Kasumi-1 (cell line): ENCODE measurements around the gene ERICH4.
A peak's percentile ranks its signal among the peaks of the same experiment; 100 is the strongest.
"Not testable (repeated sequence)": the region's sequence is repeated elsewhere in the genome, so short reads cannot be mapped to it uniquely, and the experiment has no call there.

ENCODE experiments used
- DNase-seq, 2 experiments: peaks; one replicate each; lab custom pipeline; 2025; lab: John Stamatoyannopoulos, UW

The ERICH4 gene

DNA sequence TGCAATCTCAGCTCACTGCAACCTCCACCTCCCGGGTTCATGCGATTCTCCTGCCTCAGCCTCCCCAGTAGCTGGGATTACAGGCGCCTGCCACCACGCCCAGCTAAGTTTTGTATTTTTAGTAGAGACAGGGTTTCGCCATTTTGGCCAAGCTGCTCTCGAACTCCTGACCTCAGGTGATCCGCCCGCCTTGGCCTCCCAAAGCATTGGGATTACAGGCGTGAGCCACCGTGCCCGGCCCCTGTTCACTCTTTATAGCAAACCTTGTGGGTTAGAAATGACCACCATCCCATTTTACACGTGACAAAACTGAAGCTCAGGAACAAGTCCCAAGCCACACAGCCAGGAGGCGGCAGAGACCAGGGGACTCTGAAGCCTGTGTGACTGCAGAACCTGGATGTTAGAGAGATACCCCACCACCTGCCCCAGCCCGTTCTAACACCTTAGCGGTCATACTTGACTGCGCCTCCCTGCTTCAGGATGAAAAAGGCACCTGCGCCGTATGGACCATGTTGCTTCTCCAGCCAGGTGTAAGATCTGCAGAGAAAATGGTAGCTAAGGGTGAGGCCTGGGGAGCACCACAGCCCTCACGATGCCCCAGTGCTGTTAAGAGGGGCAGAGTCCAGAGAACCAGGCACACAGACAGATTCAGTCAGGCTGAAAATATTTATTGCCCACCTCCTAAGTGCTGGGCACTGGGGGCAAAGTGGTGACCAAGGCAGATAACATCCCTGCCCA lies 6.9 kb upstream of the ERICH4 start:
- DNase-seq: no peak

DNA sequence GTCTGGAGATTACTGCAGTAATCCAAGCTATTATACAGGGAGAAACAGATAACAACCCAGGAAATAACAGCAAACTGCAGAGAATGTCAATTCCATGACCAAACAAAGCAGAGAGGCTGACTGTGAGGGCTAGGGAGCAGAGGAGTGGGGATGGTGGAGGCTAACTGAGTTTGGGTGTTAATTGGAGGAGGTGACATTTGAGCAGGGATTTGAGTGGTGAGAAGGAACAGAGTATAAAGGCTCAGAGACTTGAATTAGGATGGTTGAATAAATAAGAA lies 6.3 kb upstream of the ERICH4 start:
- DNase-seq: no peak

GRCh38 chr19:41437944-41438574 lies 4.9 kb upstream of the ERICH4 start:
- no peak for DNase-seq

GRCh38 chr19:41439441-41440222 lies 3.3 kb upstream of the ERICH4 start, which contains the start of gene DMAC2:
TSS of gene DMAC2 (minus strand) at chr19:41439912. CDS start at chr19:41439899, 13 bp downstream.
- peak; percentile 98 to 99 for DNase-seq

GRCh38 chr19:41441321-41441945 lies 1.5 kb upstream of the ERICH4 start:
- no peak for DNase-seq

GRCh38 chr19:41443813-41444455 lies 978 bp downstream of the ERICH4 start:
- DNase-seq: no peak

- DNase-seq: no peak
Observed at GRCh38 chr19:41445575-41445974, 2.6 kb downstream of the ERICH4 start.

- peak in 1 of 2 experiments; percentile 7 for DNase-seq
Observed at GRCh38 chr19:41447732-41448332, 4.9 kb downstream of the ERICH4 start.

DNA sequence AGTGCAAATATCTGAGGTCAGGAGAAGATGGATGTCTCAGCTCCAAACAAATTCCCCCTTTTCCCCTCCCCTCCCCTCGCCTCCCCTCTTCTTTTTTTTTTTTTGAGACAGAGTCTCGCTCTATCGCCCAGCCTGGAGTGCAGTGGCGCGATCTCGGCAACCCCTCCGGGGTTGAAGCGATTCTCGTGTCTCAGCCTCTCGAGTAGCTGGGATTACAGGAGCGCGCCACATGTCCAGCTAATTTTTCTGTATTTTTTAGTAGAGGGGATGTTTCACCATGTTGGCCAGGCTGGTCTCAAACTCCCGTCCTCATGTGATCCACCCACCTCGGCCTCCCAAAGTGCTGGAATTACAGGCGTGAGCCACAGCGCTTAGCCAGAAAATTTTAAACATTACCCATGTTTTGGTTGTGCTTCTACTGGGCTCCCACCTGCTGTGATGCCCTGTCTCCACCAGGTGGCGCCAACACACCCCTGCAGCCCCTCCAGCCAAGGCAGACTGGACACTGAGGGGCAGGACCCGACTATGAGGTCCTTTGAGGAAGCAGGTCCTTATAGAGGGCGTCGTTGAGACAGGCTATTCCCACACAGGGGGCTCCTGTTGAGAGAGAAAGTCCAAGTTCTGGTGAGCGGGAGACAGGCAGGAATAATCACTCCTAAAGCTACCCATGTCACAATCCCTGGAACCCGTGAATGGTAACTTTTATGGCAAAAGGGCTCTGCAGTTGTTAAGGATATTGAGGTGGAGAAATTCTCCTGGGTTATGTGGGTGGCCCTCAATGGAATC lies 6.3 kb downstream of the ERICH4 start:
- DNase-seq: peak; percentile 23 to 39

- no peak for DNase-seq
Observed at GRCh38 chr19:41449865-41450178, 6.9 kb downstream of the ERICH4 start.

- DNase-seq: no peak
Observed at GRCh38 chr19:41452584-41453275, 9.8 kb downstream of the ERICH4 start.

DNA sequence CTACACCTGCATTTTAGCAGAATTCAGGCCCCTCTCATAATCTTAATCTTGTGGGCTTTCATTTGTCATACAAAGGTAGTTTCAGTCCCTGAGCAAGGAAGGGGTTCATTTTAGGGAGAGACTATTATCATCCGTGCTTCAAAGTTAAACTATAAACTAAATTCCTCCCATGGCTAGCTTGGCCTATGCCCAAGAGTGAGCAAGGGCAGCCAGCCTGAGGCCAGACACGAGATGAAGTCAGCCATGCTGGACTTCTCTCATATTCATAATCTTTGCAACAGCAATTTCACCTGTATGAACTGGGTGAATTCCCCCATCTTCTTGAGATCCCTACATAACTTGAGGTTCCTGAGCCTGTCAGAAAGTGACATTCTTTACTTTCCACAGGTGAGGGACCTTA lies 13.0 kb downstream of the ERICH4 start:
- no peak for DNase-seq

DNA sequence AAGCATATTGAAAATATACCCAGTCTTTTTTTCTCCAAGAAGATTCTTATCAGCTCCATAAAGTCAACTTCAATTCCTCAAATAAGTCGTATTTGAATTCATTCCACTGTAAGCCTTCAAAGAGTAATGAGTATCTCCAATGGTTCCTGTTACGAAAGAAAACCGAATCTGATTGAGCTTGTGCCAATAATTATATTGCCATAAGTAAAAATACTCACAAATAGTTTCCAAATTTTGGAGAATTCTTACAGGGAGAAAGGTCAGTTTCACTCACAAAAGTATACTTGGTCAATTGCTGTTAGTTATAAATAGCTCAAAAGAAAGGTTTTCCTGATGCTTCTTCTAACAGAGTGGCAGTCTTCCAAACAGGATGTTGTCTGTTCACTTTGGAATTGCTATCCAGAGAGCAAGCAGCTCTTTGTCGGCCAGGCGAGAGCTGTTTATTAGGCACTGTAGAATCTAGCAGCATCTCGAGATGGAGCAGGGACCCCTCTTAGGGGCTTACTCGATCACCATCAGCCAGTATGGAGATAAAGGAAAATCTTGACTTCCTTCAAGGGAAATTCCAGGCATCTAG lies 13.5 kb downstream of the ERICH4 start:
- no peak for DNase-seq

GRCh38 chr19:41457241-41457640 lies 14.3 kb downstream of the ERICH4 start:
- DNase-seq: no peak

DNA sequence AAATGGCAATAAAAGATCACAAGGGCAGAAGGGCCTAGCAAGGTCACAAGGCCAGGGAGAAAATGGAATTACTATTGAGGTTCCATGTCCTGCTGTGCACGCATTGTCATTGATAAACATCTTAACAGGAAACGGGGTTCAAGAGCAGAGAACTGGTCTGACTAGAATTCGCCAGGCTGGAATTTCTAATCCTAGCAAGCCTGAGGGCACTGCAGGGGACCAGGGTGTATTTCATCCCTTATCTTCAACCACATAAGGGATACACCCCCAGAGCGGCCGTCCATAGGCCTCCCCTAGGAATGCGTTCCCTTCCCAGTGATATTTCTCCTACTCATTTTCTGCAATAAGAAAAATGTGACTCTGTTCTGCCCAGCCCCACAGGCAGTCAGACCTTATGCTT lies 19.5 kb downstream of the ERICH4 start:
- DNase-seq: no peak

GRCh38 chr19:41463257-41464256 lies 20.6 kb downstream of the ERICH4 start:
- not testable (repeated sequence) for DNase-seq

DNA sequence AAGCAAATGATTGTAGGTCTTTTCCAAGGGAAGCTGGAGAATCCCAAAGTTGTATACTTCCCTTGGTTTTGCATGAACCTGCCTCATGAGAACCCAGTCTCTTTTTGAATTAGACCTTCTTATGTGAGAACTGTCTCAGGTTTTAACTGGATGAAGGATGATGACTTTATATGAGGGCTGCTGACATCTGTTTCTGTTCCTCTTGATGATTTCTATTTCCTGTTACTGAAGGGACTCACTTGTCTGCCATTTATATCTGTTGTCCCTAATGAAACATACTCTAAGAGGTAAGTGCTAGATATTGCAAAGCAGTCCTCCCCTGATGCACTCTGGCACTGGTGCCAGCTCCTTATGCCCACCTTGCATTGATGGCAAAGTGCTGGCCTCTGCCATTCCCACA lies 33.6 kb downstream of the ERICH4 start:
- no peak for DNase-seq

- no peak for DNase-seq
Observed at GRCh38 chr19:41478171-41478570, 35.2 kb downstream of the ERICH4 start.
